Lung microvascular endothelial cell (primary cell): ENCODE data around the gene ETV3. TPM values are rescaled to one million over a fixed set of nuclear protein-coding genes. Genes with fewer than 3 reads are reported as not detected.

Source experiments
- DNase-seq, 2 donors: peaks; one replicate each; pipeline versions ENCODE4 v3.0.0 to v3.0.0-alpha.2; 2010; ENCODE audit warnings: low read depth in 2 of 2
- total RNA-seq: library from RNA; depleted of rRNA; stranded (reverse); fragments of >200 nt; gene quantifications from 2 replicates; pipeline ENCODE4 v1.2.1, GENCODE V29; 2014

Gene ETV3
- total RNA-seq, 1 donor from 2014 or later = 15.1 TPM

GRCh38 chr1:157091668-157092273 is 46.4 kb downstream of the ETV3 start:
- DNase-seq = no peak

- DNase-seq = no peak
These were observed 47.0 kb downstream of the ETV3 start for GRCh38 chr1:157091186-157091585.

- DNase-seq = no peak
These were observed 47.4 kb downstream of the ETV3 start for GRCh38 chr1:157090771-157091170.

- peak; percentile 74 to 75 for DNase-seq
These were observed 48.0 kb downstream of the ETV3 start for GRCh38 chr1:157090196-157090647.

- DNase-seq = no peak
These were observed 48.4 kb downstream of the ETV3 start for GRCh38 chr1:157089789-157090188.

- DNase-seq = no peak
These were observed 49.6 kb downstream of the ETV3 start for GRCh38 chr1:157088607-157089006.

GRCh38 chr1:157087030-157087429 is 51.2 kb downstream of the ETV3 start:
- no peak for DNase-seq

GRCh38 chr1:157086299-157086698 is 51.9 kb downstream of the ETV3 start:
- no peak for DNase-seq

GRCh38 chr1:157085421-157085820 is 52.8 kb downstream of the ETV3 start:
- no peak for DNase-seq

- DNase-seq = no peak
These were observed 53.5 kb downstream of the ETV3 start for GRCh38 chr1:157084720-157085119.

- peak in 1 of 2 donors; percentile 35 for DNase-seq
These were observed 56.5 kb downstream of the ETV3 start for GRCh38 chr1:157081707-157082106.

GRCh38 chr1:157080714-157081113 is 57.5 kb downstream of the ETV3 start:
- no peak for DNase-seq

GRCh38 chr1:157077394-157077793 is 60.8 kb downstream of the ETV3 start:
- DNase-seq = no peak

- peak; percentile 81 to 83 for DNase-seq
These were observed 64.1 kb downstream of the ETV3 start for GRCh38 chr1:157073944-157074685.

Other genes with a start within 250 kb of the ETV3 start
- 10.2 and 16.3 TPM in 2 replicates for gene PEAR1, start 244.7 kb downstream of the ETV3 start, total RNA-seq
- gene LRRC71, start 217.8 kb downstream of the ETV3 start, total RNA-seq = under 0.01 TPM in 2 replicates
- gene ARHGEF11, start 92.7 kb downstream of the ETV3 start, total RNA-seq = 16.8 and 21.0 TPM in 2 replicates
- gene ETV3L, start 38.6 kb downstream of the ETV3 start, total RNA-seq = not detected in 2 replicates